SK-N-SH (cell line): ENCODE results near the gene GABRA6. TPM values are rescaled to one million over a fixed set of nuclear protein-coding genes. Genes with fewer than 3 reads are reported as not detected.

Experiments
- CTCF ChIA-PET: fragments of 300-600, 350-600 bp; formaldehyde crosslinking; extraction: SDS; loops from one replicate; lab custom pipeline; 2021; lab: Yijun Ruan, JAX
- POLR2A ChIA-PET: fragments of 350-600 bp; sonication (Branson Sonifier 250); formaldehyde crosslinking; extraction: SDS; loops from one replicate; lab custom pipeline; 2020; ENCODE audit warnings: antibody characterized with exemption, inconsistent platforms; lab: Yijun Ruan, JAX
- DNase-seq: peaks from one replicate; pipeline ENCODE4 v3.0.0; 2012
- H2AFZ ChIP-seq: fragments of 200-600 bp; sonication (generic); 2 replicates; pipeline ENCODE4 v1.8.1; 2016; ENCODE audit warnings: antibody characterized with exemption, mild to moderate bottlenecking, low read depth
- H3F3A ChIP-seq: fragments of 200-600 bp; sonication (generic); replicated peaks from 2 replicates; pipeline ENCODE3; 2016; ENCODE audit warnings: antibody characterized with exemption, mild to moderate bottlenecking; ENCODE audit not compliant: insufficient read depth
- H3K27ac ChIP-seq, 2 experiments: fragments of 200-500 bp in 1 of 2; fragments of 200-600 bp in 1 of 2; sonication (Bioruptor generic) in 1 of 2; sonication (generic), shearing (Covaris generic) in 1 of 2; 2 replicates each; pipeline versions ENCODE4 v1.5.1 to v1.6.1; 2014 to 2016; ENCODE audit warnings: low read depth in 2 of 2, inconsistent platforms in 1 of 2, low read length in 1 of 2, mild to moderate bottlenecking in 1 of 2, mixed read lengths in 1 of 2
- H3K27me3 ChIP-seq: fragments of 200-600 bp; sonication (generic), shearing (Covaris generic); 2 replicates; pipeline ENCODE4 v1.6.1; 2016; ENCODE audit warnings: mixed run types; ENCODE audit not compliant: insufficient read depth
- H3K36me3 ChIP-seq, 2 experiments: fragments of 200-500 bp in 1 of 2; fragments of 200-600 bp in 1 of 2; sonication (Bioruptor generic) in 1 of 2; sonication (generic) in 1 of 2; replicated peaks in 1 of 2; 2 replicates each; pipeline versions ENCODE3 to v1.5.1; 2014 to 2016; ENCODE audit warnings: low read length in 1 of 2, mild to moderate bottlenecking in 1 of 2; ENCODE audit not compliant: insufficient read depth in 2 of 2, control insufficient read depth in 1 of 2
- H3K4me1 ChIP-seq, 2 experiments: fragments of 200-500 bp in 1 of 2; fragments of 200-600 bp in 1 of 2; sonication (Bioruptor generic) in 1 of 2; sonication (generic), shearing (Covaris generic) in 1 of 2; 2 replicates each; pipeline versions ENCODE4 v1.5.1 to v1.6.1; 2014 to 2016; ENCODE audit warnings: low read depth in 1 of 2, low read length in 1 of 2, mixed run types in 1 of 2; ENCODE audit not compliant: insufficient read depth in 2 of 2, control insufficient read depth in 1 of 2
- H3K4me2 ChIP-seq: fragments of 200-600 bp; sonication (generic), shearing (Covaris generic); 2 replicates; pipeline ENCODE4 v1.6.1; 2017; ENCODE audit warnings: mixed run types
- H3K4me3 ChIP-seq, 2 experiments: fragments of 200-500 bp in 1 of 2; fragments of 200-600 bp in 1 of 2; sonication (Bioruptor generic) in 1 of 2; sonication (generic), shearing (Covaris generic) in 1 of 2; 2 replicates each; pipeline versions ENCODE4 v1.5.1 to v1.8.1; 2014 to 2016; ENCODE audit warnings: low read depth in 2 of 2, inconsistent platforms in 1 of 2, low read length in 1 of 2, mild to moderate bottlenecking in 1 of 2, mixed read lengths in 1 of 2, moderate library complexity in 1 of 2
- H3K79me2 ChIP-seq: fragments of 200-600 bp; sonication (generic); 2 replicates; pipeline ENCODE4 v1.8.1; 2017; ENCODE audit warnings: mild to moderate bottlenecking; ENCODE audit not compliant: insufficient read depth
- H3K9ac ChIP-seq: fragments of 200-600 bp; sonication (generic); 2 replicates; pipeline ENCODE4 v1.6.1; 2017; ENCODE audit warnings: mixed run types
- H3K9me2 ChIP-seq: fragments of 200-600 bp; sonication (generic); 2 replicates; pipeline ENCODE4 v1.6.1; 2017; ENCODE audit warnings: mixed run types
- H3K9me3 ChIP-seq: fragments of 200-600 bp; sonication (generic); 2 replicates; pipeline ENCODE4 v1.6.1; 2017; ENCODE audit warnings: mixed run types, mild to moderate bottlenecking, moderate library complexity
- H4K20me1 ChIP-seq: fragments of 200-600 bp; sonication (generic); 2 replicates; pipeline ENCODE4 v1.6.1; 2017; ENCODE audit warnings: mild to moderate bottlenecking, mixed run types; ENCODE audit not compliant: insufficient read depth
- CHD2 ChIP-seq: fragments of 150-350 bp; IDR thresholded peaks from 2 replicates; pipeline ENCODE4 v1.6.1; 2018; ENCODE audit warnings: low read length; ENCODE audit not compliant: partially characterized antibody
- ELF1 ChIP-seq: IDR thresholded peaks from 2 replicates; pipeline ENCODE4 v1.4.0; 2012
- EZH2phosphoT487 ChIP-seq: fragments of 200-600 bp; sonication (generic); IDR thresholded peaks from 2 replicates; pipeline ENCODE4 v1.6.1; 2017; ENCODE audit warnings: low read depth, mixed run types, mild to moderate bottlenecking, antibody characterized with exemption, moderate library complexity, borderline replicate concordance
- FOXM1 ChIP-seq: IDR thresholded peaks from 2 replicates; pipeline ENCODE4 v1.4.0; 2012; ENCODE audit warnings: low read depth, mild to moderate bottlenecking
- GABPA ChIP-seq: IDR thresholded peaks from 2 replicates; pipeline ENCODE4 v1.4.0; 2012; ENCODE audit warnings: low read depth, mild to moderate bottlenecking
- GATA2 ChIP-seq: sonication (generic); formaldehyde crosslinking; IDR thresholded peaks from 2 replicates; pipeline ENCODE4 v1.5.0; 2020; ENCODE audit warnings: mild to moderate bottlenecking, missing genetic modification reagents
- JUND ChIP-seq: IDR thresholded peaks from 2 replicates; pipeline ENCODE4 v1.4.0; 2012
- MXI1 ChIP-seq: IDR thresholded peaks from 2 replicates; pipeline ENCODE4 v1.6.1; 2012; ENCODE audit warnings: mild to moderate bottlenecking, low read depth, low read length, improper control_type of control experiment
- NRF1 ChIP-seq: IDR thresholded peaks from 2 replicates; pipeline ENCODE4 v1.6.1; 2012; ENCODE audit warnings: low read depth, mild to moderate bottlenecking, low read length
- RAD21 ChIP-seq: IDR thresholded peaks from 2 replicates; pipeline ENCODE4 v1.6.1; 2012; ENCODE audit warnings: mild to moderate bottlenecking, low read length
- RCOR1 ChIP-seq: fragments of 150-350 bp; IDR thresholded peaks from 2 replicates; pipeline ENCODE4 v1.6.1; 2017; ENCODE audit warnings: antibody characterized with exemption, low read length
- SIN3A ChIP-seq: IDR thresholded peaks from 2 replicates; pipeline ENCODE4 v1.6.1; 2012; ENCODE audit warnings: low read depth, mild to moderate bottlenecking, low read length, moderate library complexity, borderline replicate concordance
- SMC3 ChIP-seq: IDR thresholded peaks from 2 replicates; pipeline ENCODE4 v1.6.1; 2012; ENCODE audit warnings: low read depth, low read length, improper control_type of control experiment
- TCF12 ChIP-seq: IDR thresholded peaks from 2 replicates; pipeline ENCODE4 v1.4.0; 2012
- WGBS: methylation state at CpG from one replicate; pipeline ENCODE4 v1.1.6; 2017; ENCODE audit warnings: low lambda C conversion rate; 5-methylcytosine and 5-hydroxymethylcytosine counted together
- polyA plus RNA-seq, 3 experiments: library from polyadenylated mRNA; depleted of rRNA; stranded (reverse); fragments of >200 nt; gene quantifications; 2 replicates each; pipeline ENCODE4 v1.2.3, GENCODE V29; 2012
- TF ChIP-seq, protein P1 (sequence below): IDR thresholded peaks from 2 replicates; pipeline ENCODE4 v1.4.0; 2012; ENCODE audit warnings: low read depth
- TF ChIP-seq, protein P2 (sequence below): fragments of 200-600 bp; sonication (generic); IDR thresholded peaks from 2 replicates; pipeline ENCODE4 v1.6.1; 2017; ENCODE audit warnings: antibody characterized with exemption, mild to moderate bottlenecking, moderate library complexity
- TF ChIP-seq, protein P3 (sequence below): fragments of 150-350 bp; IDR thresholded peaks from 2 replicates; pipeline ENCODE4 v1.6.1; 2016; ENCODE audit warnings: mild to moderate bottlenecking, low read depth, low read length
- TF ChIP-seq, protein P4 (sequence below): IDR thresholded peaks from 2 replicates; pipeline ENCODE4 v1.6.1; 2012; ENCODE audit warnings: mild to moderate bottlenecking, low read depth, low read length, moderate library complexity

GABRA6 gene
- polyA plus RNA-seq, 1 of the 3 experiments (the other 2 are of a cell fraction), result 0.10 TPM

DNA sequence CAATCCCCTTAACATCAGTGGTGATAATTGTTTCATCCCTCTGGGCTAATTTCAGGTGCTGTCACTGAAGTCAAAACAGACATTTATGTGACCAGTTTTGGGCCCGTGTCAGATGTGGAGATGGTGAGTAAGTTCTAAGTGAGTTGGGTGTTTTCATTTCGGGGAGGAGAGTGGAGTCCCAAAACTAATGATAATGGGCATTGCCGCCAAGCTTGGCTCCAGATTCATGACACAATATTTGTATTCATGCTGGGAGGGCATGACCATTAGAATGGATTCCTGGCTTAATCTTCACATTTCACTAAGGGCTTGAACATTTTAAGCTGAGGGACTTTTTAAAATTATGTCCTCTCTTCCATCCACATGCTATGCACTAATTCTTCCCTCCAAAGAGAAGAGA is 1.4 kb downstream of the GABRA6 start:
- Histone ChIP-seq H3K4me2 (no peak overlapping the region), H3K9me2 (no peaks in the 10 kb centered on the region)

DNA sequence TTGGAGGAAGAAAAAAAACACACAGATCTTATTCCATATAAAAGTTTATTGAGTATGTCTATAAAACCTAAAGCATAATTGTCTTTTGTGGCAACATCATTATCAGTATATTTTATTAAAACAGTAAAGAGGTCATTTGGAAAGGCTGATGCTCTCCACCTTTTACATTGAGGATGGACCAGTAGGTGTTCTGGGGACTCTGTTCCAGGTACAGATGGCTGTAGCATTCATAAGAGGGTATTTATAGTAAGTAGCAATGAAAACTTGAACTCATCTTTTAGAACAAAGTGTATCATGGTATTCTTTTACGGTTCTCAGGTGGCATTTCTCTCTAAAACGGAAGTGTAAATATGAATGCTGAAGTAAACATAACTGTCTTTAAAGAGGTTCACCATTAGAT is 1.8 kb downstream of the GABRA6 start:
- Histone ChIP-seq H3K79me2 (no peaks in the 10 kb centered on the region), H3K4me1 (no peaks in the 10 kb centered on the region), H3K9ac (no peak overlapping the region), H3K27ac (no peak overlapping the region), H3K9me2 (no peaks in the 10 kb centered on the region), H3K9me3 (no peaks in the 10 kb centered on the region), H3K4me2 (no peak overlapping the region), H3K4me3 (no peak overlapping the region), H3F3A (peaks cover 3% of the 10 kb centered on the region), H3K36me3 (no peaks in the 10 kb centered on the region), H4K20me1 (no peaks in the 10 kb centered on the region), H2AFZ (no peak overlapping the region), H3K27me3 (no peaks in the 10 kb centered on the region)
- ChIA-PET CTCF (no interaction called here), POLR2A (no interaction called here)
- TF ChIP-seq SMC3 (no peak), ELF1 (no peak), RAD21 (no peak), GABPA (no peak)
- TF ChIP-seq, protein P1, sequence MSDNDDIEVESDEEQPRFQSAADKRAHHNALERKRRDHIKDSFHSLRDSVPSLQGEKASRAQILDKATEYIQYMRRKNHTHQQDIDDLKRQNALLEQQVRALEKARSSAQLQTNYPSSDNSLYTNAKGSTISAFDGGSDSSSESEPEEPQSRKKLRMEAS, result no peak
- TF ChIP-seq, protein P2, sequence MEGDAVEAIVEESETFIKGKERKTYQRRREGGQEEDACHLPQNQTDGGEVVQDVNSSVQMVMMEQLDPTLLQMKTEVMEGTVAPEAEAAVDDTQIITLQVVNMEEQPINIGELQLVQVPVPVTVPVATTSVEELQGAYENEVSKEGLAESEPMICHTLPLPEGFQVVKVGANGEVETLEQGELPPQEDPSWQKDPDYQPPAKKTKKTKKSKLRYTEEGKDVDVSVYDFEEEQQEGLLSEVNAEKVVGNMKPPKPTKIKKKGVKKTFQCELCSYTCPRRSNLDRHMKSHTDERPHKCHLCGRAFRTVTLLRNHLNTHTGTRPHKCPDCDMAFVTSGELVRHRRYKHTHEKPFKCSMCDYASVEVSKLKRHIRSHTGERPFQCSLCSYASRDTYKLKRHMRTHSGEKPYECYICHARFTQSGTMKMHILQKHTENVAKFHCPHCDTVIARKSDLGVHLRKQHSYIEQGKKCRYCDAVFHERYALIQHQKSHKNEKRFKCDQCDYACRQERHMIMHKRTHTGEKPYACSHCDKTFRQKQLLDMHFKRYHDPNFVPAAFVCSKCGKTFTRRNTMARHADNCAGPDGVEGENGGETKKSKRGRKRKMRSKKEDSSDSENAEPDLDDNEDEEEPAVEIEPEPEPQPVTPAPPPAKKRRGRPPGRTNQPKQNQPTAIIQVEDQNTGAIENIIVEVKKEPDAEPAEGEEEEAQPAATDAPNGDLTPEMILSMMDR, result no peak
- no peak for DNase-seq
- 1% methylated on average over 2 of the region's 2 CpGs for WGBS

More for the DNA sequence above, 1.4 kb downstream of the GABRA6 start:
- Histone ChIP-seq H3K79me2 (no peaks in the 10 kb centered on the region), H3K9ac (no peak overlapping the region), H3K4me1 (no peaks in the 10 kb centered on the region), H2AFZ (no peak overlapping the region), H3K4me3 (no peak overlapping the region), H3K27me3 (no peaks in the 10 kb centered on the region), H3F3A (peaks cover 3% of the 10 kb centered on the region), H3K9me3 (no peaks in the 10 kb centered on the region), H3K36me3 (no peaks in the 10 kb centered on the region), H3K27ac (no peak overlapping the region), H4K20me1 (no peaks in the 10 kb centered on the region)
- POLR2A ChIA-PET, result no interaction called here
- TF ChIP-seq NRF1 (no peak), RCOR1 (no peak), SIN3A (no peak), JUND (no peak), GABPA (no peak)
- WGBS, result 26% methylated on average over 3 of the region's 3 CpGs
- no peak for DNase-seq
- CTCF ChIA-PET, result no interaction called here

DNA sequence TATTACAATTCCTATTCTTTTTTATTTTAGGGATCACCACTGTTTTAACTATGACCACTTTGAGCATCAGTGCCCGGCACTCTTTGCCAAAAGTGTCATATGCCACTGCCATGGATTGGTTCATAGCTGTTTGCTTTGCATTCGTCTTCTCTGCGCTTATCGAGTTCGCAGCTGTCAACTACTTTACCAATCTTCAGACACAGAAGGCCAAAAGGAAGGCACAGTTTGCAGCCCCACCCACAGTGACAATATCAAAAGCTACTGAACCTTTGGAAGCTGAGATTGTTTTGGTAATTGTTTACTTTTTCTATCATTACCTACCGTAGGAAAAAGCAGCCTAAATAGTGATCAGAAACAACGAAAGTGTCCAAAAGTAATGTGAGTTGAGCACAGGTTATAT is 6.4 kb downstream of the GABRA6 start:
- Histone ChIP-seq H3K9ac (no peak overlapping the region), H3K9me2 (no peaks in the 10 kb centered on the region), H2AFZ (no peak overlapping the region), H3K9me3 (no peaks in the 10 kb centered on the region), H3K4me1 (no peaks in the 10 kb centered on the region), H3K4me2 (no peak overlapping the region), H3F3A (peaks cover 3% of the 10 kb centered on the region), H3K4me3 (no peak overlapping the region)
- 13% methylated on average over 6 of the region's 7 CpGs for WGBS
- DNase-seq, result no peak
- ChIA-PET CTCF (no interaction called here), POLR2A (no interaction called here)
- TF ChIP-seq FOXM1 (no peak), MXI1 (no peak), RCOR1 (no peak), GABPA (no peak), CHD2 (no peak), TCF12 (no peak), GATA2 (CRISPR knock-in tag) (no peak), SMC3 (no peak), EZH2phosphoT487 (no peak)
- TF ChIP-seq, protein P3, sequence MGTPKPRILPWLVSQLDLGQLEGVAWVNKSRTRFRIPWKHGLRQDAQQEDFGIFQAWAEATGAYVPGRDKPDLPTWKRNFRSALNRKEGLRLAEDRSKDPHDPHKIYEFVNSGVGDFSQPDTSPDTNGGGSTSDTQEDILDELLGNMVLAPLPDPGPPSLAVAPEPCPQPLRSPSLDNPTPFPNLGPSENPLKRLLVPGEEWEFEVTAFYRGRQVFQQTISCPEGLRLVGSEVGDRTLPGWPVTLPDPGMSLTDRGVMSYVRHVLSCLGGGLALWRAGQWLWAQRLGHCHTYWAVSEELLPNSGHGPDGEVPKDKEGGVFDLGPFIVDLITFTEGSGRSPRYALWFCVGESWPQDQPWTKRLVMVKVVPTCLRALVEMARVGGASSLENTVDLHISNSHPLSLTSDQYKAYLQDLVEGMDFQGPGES, result no peak
- TF ChIP-seq, protein P4, sequence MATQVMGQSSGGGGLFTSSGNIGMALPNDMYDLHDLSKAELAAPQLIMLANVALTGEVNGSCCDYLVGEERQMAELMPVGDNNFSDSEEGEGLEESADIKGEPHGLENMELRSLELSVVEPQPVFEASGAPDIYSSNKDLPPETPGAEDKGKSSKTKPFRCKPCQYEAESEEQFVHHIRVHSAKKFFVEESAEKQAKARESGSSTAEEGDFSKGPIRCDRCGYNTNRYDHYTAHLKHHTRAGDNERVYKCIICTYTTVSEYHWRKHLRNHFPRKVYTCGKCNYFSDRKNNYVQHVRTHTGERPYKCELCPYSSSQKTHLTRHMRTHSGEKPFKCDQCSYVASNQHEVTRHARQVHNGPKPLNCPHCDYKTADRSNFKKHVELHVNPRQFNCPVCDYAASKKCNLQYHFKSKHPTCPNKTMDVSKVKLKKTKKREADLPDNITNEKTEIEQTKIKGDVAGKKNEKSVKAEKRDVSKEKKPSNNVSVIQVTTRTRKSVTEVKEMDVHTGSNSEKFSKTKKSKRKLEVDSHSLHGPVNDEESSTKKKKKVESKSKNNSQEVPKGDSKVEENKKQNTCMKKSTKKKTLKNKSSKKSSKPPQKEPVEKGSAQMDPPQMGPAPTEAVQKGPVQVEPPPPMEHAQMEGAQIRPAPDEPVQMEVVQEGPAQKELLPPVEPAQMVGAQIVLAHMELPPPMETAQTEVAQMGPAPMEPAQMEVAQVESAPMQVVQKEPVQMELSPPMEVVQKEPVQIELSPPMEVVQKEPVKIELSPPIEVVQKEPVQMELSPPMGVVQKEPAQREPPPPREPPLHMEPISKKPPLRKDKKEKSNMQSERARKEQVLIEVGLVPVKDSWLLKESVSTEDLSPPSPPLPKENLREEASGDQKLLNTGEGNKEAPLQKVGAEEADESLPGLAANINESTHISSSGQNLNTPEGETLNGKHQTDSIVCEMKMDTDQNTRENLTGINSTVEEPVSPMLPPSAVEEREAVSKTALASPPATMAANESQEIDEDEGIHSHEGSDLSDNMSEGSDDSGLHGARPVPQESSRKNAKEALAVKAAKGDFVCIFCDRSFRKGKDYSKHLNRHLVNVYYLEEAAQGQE, result no peak
- TF ChIP-seq, all 33 proteins: peak for 0
- H3K27ac ChIP-seq, result no peak overlapping the region
- H3K79me2 ChIP-seq, result no peaks in the 10 kb centered on the region
- no peaks in the 10 kb centered on the region for H3K27me3 ChIP-seq
- H3K36me3 ChIP-seq, result no peaks in the 10 kb centered on the region
- no peaks in the 10 kb centered on the region for H4K20me1 ChIP-seq
